Measurements from ENCODE around the gene TRIM75.
"Not testable (repeated sequence)": the region's sequence is repeated elsewhere in the genome, so short reads cannot be mapped to it uniquely, and the experiment has no call there.

The TRIM75 gene

GRCh38 chr4:165088366-165088765 is 34.7 kb downstream of the TRIM75 start:
- Histone ChIP-seq H3K36me3 (ENCODE audit: insufficient read depth, low read length) (peaks cover 23% of the 10 kb centered on the region), H3K27me3 (ENCODE audit: insufficient read depth, low read length) (no peaks in the 10 kb centered on the region), H3K9me3 (ENCODE audit: low read length) (no peaks in the 10 kb centered on the region), H2AFZ (ENCODE audit: low read depth, low read length) (no peak overlapping the region), H3K4me3 (ENCODE audit: low read length) (no peak overlapping the region), H3K4me1 (ENCODE audit: insufficient read depth, low read length) (no peaks in the 10 kb centered on the region)

GRCh38 chr4:165092187-165092586 is 38.5 kb downstream of the TRIM75 start:
- not testable (repeated sequence) for H3K4me3 ChIP-seq (ENCODE audit: low read length); H2AFZ ChIP-seq (ENCODE audit: low read depth, low read length); H3K27me3 ChIP-seq (ENCODE audit: insufficient read depth, low read length); H3K4me1 ChIP-seq (ENCODE audit: insufficient read depth, low read length); H3K9me3 ChIP-seq (ENCODE audit: low read length)
- peaks cover 11% of the 10 kb centered on the region for H3K36me3 ChIP-seq (ENCODE audit: insufficient read depth, low read length)

GRCh38 chr4:165094873-165095272 is 41.2 kb downstream of the TRIM75 start:
- no peaks in the 10 kb centered on the region for H3K9me3 ChIP-seq (ENCODE audit: low read length)
- peaks cover 6% of the 10 kb centered on the region for H3K36me3 ChIP-seq (ENCODE audit: insufficient read depth, low read length)
- H3K4me3 ChIP-seq (ENCODE audit: low read length) = no peak overlapping the region
- H2AFZ ChIP-seq (ENCODE audit: low read depth, low read length) = no peak overlapping the region
- no peaks in the 10 kb centered on the region for H3K27me3 ChIP-seq (ENCODE audit: insufficient read depth, low read length)
- no peaks in the 10 kb centered on the region for H3K4me1 ChIP-seq (ENCODE audit: insufficient read depth, low read length)

- no peaks in the 10 kb centered on the region for H3K9me3 ChIP-seq (ENCODE audit: low read length)
- no peaks in the 10 kb centered on the region for H3K4me1 ChIP-seq (ENCODE audit: insufficient read depth, low read length)
- no peak overlapping the region for H2AFZ ChIP-seq (ENCODE audit: low read depth, low read length)
- peaks cover 7% of the 10 kb centered on the region for H3K36me3 ChIP-seq (ENCODE audit: insufficient read depth, low read length)
- no peak overlapping the region for H3K4me3 ChIP-seq (ENCODE audit: low read length)
- H3K27me3 ChIP-seq (ENCODE audit: insufficient read depth, low read length) = no peaks in the 10 kb centered on the region
Measured at GRCh38 chr4:165095291-165095690, 41.6 kb downstream of the TRIM75 start.

GRCh38 chr4:165096776-165097175 is 43.1 kb downstream of the TRIM75 start:
- Histone ChIP-seq H2AFZ (ENCODE audit: low read depth, low read length) (no peak overlapping the region), H3K4me3 (ENCODE audit: low read length) (no peak overlapping the region), H3K4me1 (ENCODE audit: insufficient read depth, low read length) (no peaks in the 10 kb centered on the region), H3K9me3 (ENCODE audit: low read length) (no peaks in the 10 kb centered on the region), H3K27me3 (ENCODE audit: insufficient read depth, low read length) (no peaks in the 10 kb centered on the region), H3K36me3 (ENCODE audit: insufficient read depth, low read length) (peaks cover 14% of the 10 kb centered on the region)

GRCh38 chr4:165101641-165102040 is 48.0 kb downstream of the TRIM75 start:
- no peak overlapping the region for H2AFZ ChIP-seq (ENCODE audit: low read depth, low read length)
- H3K4me1 ChIP-seq (ENCODE audit: insufficient read depth, low read length) = no peaks in the 10 kb centered on the region
- H3K9me3 ChIP-seq (ENCODE audit: low read length) = no peaks in the 10 kb centered on the region
- H3K36me3 ChIP-seq (ENCODE audit: insufficient read depth, low read length) = peaks cover 18% of the 10 kb centered on the region
- H3K27me3 ChIP-seq (ENCODE audit: insufficient read depth, low read length) = no peaks in the 10 kb centered on the region
- H3K4me3 ChIP-seq (ENCODE audit: low read length) = no peak overlapping the region

GRCh38 chr4:165106518-165106917 is 52.9 kb downstream of the TRIM75 start:
- H3K4me3 ChIP-seq (ENCODE audit: low read length) = no peak overlapping the region
- no peaks in the 10 kb centered on the region for H3K9me3 ChIP-seq (ENCODE audit: low read length)
- H3K36me3 ChIP-seq (ENCODE audit: insufficient read depth, low read length) = peaks cover 6% of the 10 kb centered on the region
- H2AFZ ChIP-seq (ENCODE audit: low read depth, low read length) = no peak overlapping the region
- H3K27me3 ChIP-seq (ENCODE audit: insufficient read depth, low read length) = no peaks in the 10 kb centered on the region
- H3K4me1 ChIP-seq (ENCODE audit: insufficient read depth, low read length) = peaks cover 2% of the 10 kb centered on the region
